Loucy (cell line): Measurements from ENCODE around the gene MTARC2.

Experiments
- EZH2phosphoT487 ChIP-seq: fragments of 200-600 bp; IDR thresholded peaks from 2 replicates; pipeline ENCODE4 v1.6.1; 2018; ENCODE audit warnings: antibody characterized with exemption, mild to moderate bottlenecking, moderate library complexity, borderline replicate concordance
- TF ChIP-seq, protein P1 (sequence below): fragments of 200-600 bp; sonication (generic); conservative IDR thresholded peaks from 2 replicates; pipeline ENCODE4 v1.5.1; 2014; ENCODE audit warnings: mild to moderate bottlenecking, antibody characterized with exemption, low read length

DNA sequence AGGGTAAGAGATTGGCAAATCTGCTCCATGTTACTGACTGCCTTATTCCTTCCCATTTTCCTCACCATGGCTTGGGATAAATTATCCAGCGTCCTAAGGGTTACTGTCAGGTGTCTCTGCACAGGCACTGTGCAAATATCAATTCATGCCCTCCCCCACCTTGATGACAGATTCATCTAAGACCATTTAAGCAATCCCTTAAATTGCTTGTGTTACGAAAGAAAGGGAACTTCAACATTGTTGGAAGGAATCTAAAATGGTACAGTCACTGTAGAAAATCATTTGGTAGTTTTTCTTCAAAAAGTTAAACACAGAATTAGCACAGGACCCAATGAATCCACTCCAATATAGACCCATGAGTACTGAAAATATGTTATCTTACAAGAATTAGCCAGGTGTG is 17.6 kb upstream of the MTARC2 start:
- TF ChIP-seq, protein P1, sequence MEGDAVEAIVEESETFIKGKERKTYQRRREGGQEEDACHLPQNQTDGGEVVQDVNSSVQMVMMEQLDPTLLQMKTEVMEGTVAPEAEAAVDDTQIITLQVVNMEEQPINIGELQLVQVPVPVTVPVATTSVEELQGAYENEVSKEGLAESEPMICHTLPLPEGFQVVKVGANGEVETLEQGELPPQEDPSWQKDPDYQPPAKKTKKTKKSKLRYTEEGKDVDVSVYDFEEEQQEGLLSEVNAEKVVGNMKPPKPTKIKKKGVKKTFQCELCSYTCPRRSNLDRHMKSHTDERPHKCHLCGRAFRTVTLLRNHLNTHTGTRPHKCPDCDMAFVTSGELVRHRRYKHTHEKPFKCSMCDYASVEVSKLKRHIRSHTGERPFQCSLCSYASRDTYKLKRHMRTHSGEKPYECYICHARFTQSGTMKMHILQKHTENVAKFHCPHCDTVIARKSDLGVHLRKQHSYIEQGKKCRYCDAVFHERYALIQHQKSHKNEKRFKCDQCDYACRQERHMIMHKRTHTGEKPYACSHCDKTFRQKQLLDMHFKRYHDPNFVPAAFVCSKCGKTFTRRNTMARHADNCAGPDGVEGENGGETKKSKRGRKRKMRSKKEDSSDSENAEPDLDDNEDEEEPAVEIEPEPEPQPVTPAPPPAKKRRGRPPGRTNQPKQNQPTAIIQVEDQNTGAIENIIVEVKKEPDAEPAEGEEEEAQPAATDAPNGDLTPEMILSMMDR = no peak
- TF ChIP-seq EZH2phosphoT487 = no peak
